NCI-H345 treated with DMSO at 0.1 percent for 48 hours (cell line): Measurements from ENCODE around the gene LRP1.

Source experiments
- DNase-seq: peaks from one replicate; lab custom pipeline; 2025; ENCODE audit not compliant: unreplicated experiment; lab: John Stamatoyannopoulos, UW

Gene LRP1

GRCh38 chr12:57220770-57221168 lies 92.5 kb downstream of the LRP1 start:
- no peak for DNase-seq

GRCh38 chr12:57221169-57221917 lies 93.1 kb downstream of the LRP1 start:
- no peak for DNase-seq

GRCh38 chr12:57222286-57223190 lies 94.3 kb downstream of the LRP1 start:
- no peak for DNase-seq

GRCh38 chr12:57223191-57224165 lies 95.2 kb downstream of the LRP1 start:
- no peak for DNase-seq

- DNase-seq, result no peak
Measured at GRCh38 chr12:57224278-57224972, 96.1 kb downstream of the LRP1 start.

- DNase-seq, result peak; percentile 10
Measured at GRCh38 chr12:57224973-57225679, 96.8 kb downstream of the LRP1 start.

GRCh38 chr12:57225680-57226210 lies 97.5 kb downstream of the LRP1 start:
- DNase-seq, result no peak

- DNase-seq, result no peak
Measured at GRCh38 chr12:57226588-57227314, 98.5 kb downstream of the LRP1 start.

- DNase-seq, result no peak
Measured at GRCh38 chr12:57227315-57228115, 99.2 kb downstream of the LRP1 start.

GRCh38 chr12:57229046-57229633 lies 100.9 kb downstream of the LRP1 start:
- no peak for DNase-seq

GRCh38 chr12:57229634-57230380 lies 101.5 kb downstream of the LRP1 start, which contains the start of gene SHMT2:
TSS of gene SHMT2 (plus strand) at chr12:57229711. CDS start at chr12:57229779, 68 bp downstream.
- DNase-seq, result peak; percentile 99

- DNase-seq, result no peak
Measured at GRCh38 chr12:57230381-57231155, 102.3 kb downstream of the LRP1 start.

- DNase-seq, result no peak
Measured at GRCh38 chr12:57231276-57232021, 103.2 kb downstream of the LRP1 start.

- DNase-seq, result no peak
Measured at GRCh38 chr12:57232156-57232756, 104.0 kb downstream of the LRP1 start.
